A549 treated with CORT108297 at 1 μM for 4 hours (cell line): ENCODE data around the gene DUS2. TPM values are rescaled to one million over a fixed set of nuclear protein-coding genes. Genes with fewer than 3 reads are reported as not detected.

Experiments used
- total RNA-seq: library from RNA; stranded (reverse); fragments of 200-300 nt; extraction: Qiagen RNA extraction; gene quantifications from 5 replicates; pipeline ENCODE4 v1.2.3, GENCODE V29; 2022

Gene DUS2
- total RNA-seq = 16.2 to 19.8 TPM (median 17.6 TPM) in 5 replicates

GRCh38 chr16:68022728-68023537, at the start of gene DUS2, which contains the start of gene DDX28:
Gene DUS2, plus strand, starts transcription at chr16:68023284. Its CDS starts 14,740 bp downstream, at chr16:68038024.
Gene DDX28, minus strand, starts transcription at chr16:68023232. Its CDS starts 30 bp downstream, at chr16:68023202.

DNA sequence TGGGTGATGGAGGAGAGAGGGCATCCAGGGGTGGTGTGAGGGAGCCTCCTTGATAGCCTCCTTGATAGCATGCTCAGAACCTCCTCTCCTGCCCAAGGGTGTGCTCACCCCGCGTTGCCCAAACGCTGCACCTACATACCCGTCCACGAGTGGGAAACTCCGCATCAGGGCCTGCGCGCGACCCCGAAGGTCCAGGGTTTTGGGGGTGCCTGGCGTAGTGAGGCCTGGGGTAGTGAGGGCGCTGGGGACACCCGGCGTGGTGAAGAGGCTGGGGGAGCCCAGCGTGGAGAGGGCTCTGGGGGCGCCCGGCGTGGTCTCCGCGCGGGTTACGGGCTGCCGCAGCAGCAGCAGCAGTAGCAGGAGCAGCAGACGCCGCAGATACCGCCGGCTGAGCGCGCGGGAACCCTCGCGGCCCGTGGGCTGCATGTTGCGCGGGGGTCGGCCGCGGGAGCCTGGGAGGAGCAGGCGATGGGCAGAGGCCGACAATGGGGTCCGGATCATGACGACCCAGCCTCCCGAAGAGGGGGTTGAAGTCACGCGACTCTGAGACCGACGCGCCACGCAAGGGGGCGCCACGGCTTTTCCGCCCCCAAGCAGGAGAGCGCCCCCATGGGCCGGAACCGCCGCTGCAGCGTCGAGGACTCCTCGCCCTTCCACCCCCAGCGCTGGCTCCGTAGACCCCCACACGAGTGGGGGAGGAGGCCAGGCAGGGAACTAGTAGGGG, 43.0 kb upstream of the DUS2 start, which contains the start of gene DPEP3:
DPEP3 (minus strand) TSS at position 545 of the 724 bp plus-strand sequence; CDS start at position 426, 119 bp downstream.

GRCh38 chr16:67998779-67999688, 24.1 kb upstream of the DUS2 start, which contains the start of gene DPEP2:
Gene DPEP2, minus strand, starts transcription at chr16:67999484. Its CDS starts 6,272 bp downstream, at chr16:67993212.

GRCh38 chr16:68015681-68016080, 7.4 kb upstream of the DUS2 start, which contains the start of gene DPEP2NB:
Gene DPEP2NB, minus strand, starts transcription at chr16:68015911. Its CDS starts 141 bp downstream, at chr16:68015770.

GRCh38 chr16:68085259-68086071, 62.4 kb downstream of the DUS2 start, which contains the start of gene NFATC3:
Gene NFATC3, plus strand, starts transcription at chr16:68085370. Its CDS starts 312 bp downstream, at chr16:68085682.

Other genes with a start within 250 kb of the DUS2 start
- gene RANBP10, start 216.7 kb upstream of the DUS2 start, total RNA-seq = 8.3 to 10.2 TPM (median 9.6 TPM) in 5 replicates
- gene TSNAXIP1, start 216.4 kb upstream of the DUS2 start, total RNA-seq = 0.40 to 0.83 TPM (median 0.61 TPM) in 5 replicates
- gene THAP11, start 181.0 kb upstream of the DUS2 start, total RNA-seq = 26.4 to 43.9 TPM (median 41.9 TPM) in 5 replicates
- gene NUTF2, start 176.4 kb upstream of the DUS2 start, total RNA-seq = 226 to 250 TPM (median 240 TPM) in 5 replicates
- 25.7 to 33.9 TPM (median 29.4 TPM) in 5 replicates for gene CENPT, start 175.6 kb upstream of the DUS2 start, total RNA-seq
- 42.6 to 67.0 TPM (median 63.9 TPM) in 5 replicates for gene EDC4, start 150.2 kb upstream of the DUS2 start, total RNA-seq
- 0.14 to 0.32 TPM (median 0.27 TPM) in 4 of 5 replicates, not detected in the other for gene NRN1L, start 138.4 kb upstream of the DUS2 start, total RNA-seq
- 11.0 to 19.4 TPM (median 16.2 TPM) in 5 replicates for gene PSKH1, start 130.0 kb upstream of the DUS2 start, total RNA-seq
- 1.2 to 2.7 TPM (median 1.6 TPM) in 5 replicates for gene CTRL, start 91.4 kb upstream of the DUS2 start, total RNA-seq
- gene PSMB10, start 86.4 kb upstream of the DUS2 start, total RNA-seq = 36.5 to 61.0 TPM (median 54.1 TPM) in 5 replicates
- gene LCAT, start 79.2 kb upstream of the DUS2 start, total RNA-seq = 6.5 to 12.5 TPM (median 11.5 TPM) in 5 replicates
- gene SLC12A4, start 54.6 kb upstream of the DUS2 start, total RNA-seq = 23.7 to 35.7 TPM (median 32.6 TPM) in 5 replicates
- not detected in 5 replicates for gene DPEP3, start 42.8 kb upstream of the DUS2 start, total RNA-seq
- not detected in 5 replicates for gene DPEP2, start 23.8 kb upstream of the DUS2 start, total RNA-seq
- gene DPEP2NB, start 7.4 kb upstream of the DUS2 start, total RNA-seq = not detected in 5 replicates
- 17.0 to 20.9 TPM (median 20.2 TPM) in 5 replicates for gene DDX28, start 52 bp upstream of the DUS2 start, total RNA-seq
- gene NFATC3, start 62.1 kb downstream of the DUS2 start, total RNA-seq = 14.5 to 15.4 TPM (median 14.9 TPM) in 5 replicates
- gene ESRP2, start 212.8 kb downstream of the DUS2 start, total RNA-seq = 0.09 to 0.14 TPM (median 0.14 TPM) in 3 of 5 replicates, not detected in the others
- gene PLA2G15, start 222.1 kb downstream of the DUS2 start, total RNA-seq = 12.2 to 16.1 TPM (median 15.3 TPM) in 5 replicates
- 28.6 to 35.7 TPM (median 31.8 TPM) in 5 replicates for gene SLC7A6, start 241.2 kb downstream of the DUS2 start, total RNA-seq